GM13976 (cell line): Measurements from ENCODE around the gene WWP2.

Experiments
- DNase-seq: peaks from one replicate; pipeline ENCODE4 v3.0.0; 2012; ENCODE audit warnings: low spot score
- CTCF ChIP-seq: IDR thresholded peaks from 2 replicates; pipeline ENCODE4 v1.5.1; 2012; ENCODE audit warnings: borderline replicate concordance, mild to moderate bottlenecking; ENCODE audit not compliant: insufficient read depth; ENCODE audit errors: extremely low read depth, missing control alignments, control extremely low read depth
- in situ Hi-C: fragments of 300-500 bp; cut with MboI; formaldehyde crosslinking; loops from one replicate; pipeline ENCODE4 v1.12.0; 2022; ENCODE audit warnings: low sequenced_read_pairs, mixed read lengths, inconsistent platforms; ENCODE audit not compliant: unreplicated experiment

WWP2 gene

GRCh38 chr16:69909760-69910159 lies 147.6 kb downstream of the WWP2 start:
- no peak for TF ChIP-seq CTCF
- in situ Hi-C loops = no loop called here
- DNase-seq = no peak

- in situ Hi-C loops = no loop called here
- no peak for TF ChIP-seq CTCF
- no peak for DNase-seq
Measured at GRCh38 chr16:69910964-69911363, 148.8 kb downstream of the WWP2 start.

GRCh38 chr16:69916462-69916861 lies 154.3 kb downstream of the WWP2 start:
- TF ChIP-seq CTCF = no peak
- in situ Hi-C loops = no loop called here

GRCh38 chr16:69917311-69917710 lies 155.2 kb downstream of the WWP2 start:
- no peak for DNase-seq
- in situ Hi-C loops = no loop called here
- TF ChIP-seq CTCF = no peak

More at GRCh38 chr16:69916462-69916861, 154.3 kb downstream of the WWP2 start:
- DNase-seq = no peak

- in situ Hi-C loops = no loop called here
- DNase-seq = no peak
Measured at GRCh38 chr16:69917739-69918138, 155.6 kb downstream of the WWP2 start.

GRCh38 chr16:69918241-69918640 lies 156.1 kb downstream of the WWP2 start:
- in situ Hi-C loops = no loop called here
- DNase-seq = no peak
- TF ChIP-seq CTCF = no peak

More at GRCh38 chr16:69917739-69918138, 155.6 kb downstream of the WWP2 start:
- no peak for TF ChIP-seq CTCF

- in situ Hi-C loops = no loop called here
- no peak for TF ChIP-seq CTCF
- no peak for DNase-seq
Measured at GRCh38 chr16:69921127-69921526, 159.0 kb downstream of the WWP2 start.
